NT2/D1 (cell line): ENCODE data around the gene XYLT1.

ENCODE experiments used
- YY1 ChIP-seq: IDR thresholded peaks from 2 replicates; pipeline ENCODE4 v1.6.1; 2011; ENCODE audit not compliant: insufficient read length, insufficient read depth
- ZNF274 ChIP-seq: IDR thresholded peaks from 2 replicates; pipeline ENCODE4 v1.6.1; 2011; ENCODE audit warnings: mild to moderate bottlenecking, low read depth, low read length

- TF ChIP-seq ZNF274 (no peak), YY1 (no peak)
These were observed 84.5 kb downstream of the XYLT1 start for GRCh38 chr16:17386229-17386628.
